GM12891 (cell line): ENCODE data around the gene TRIP12.

Source experiments
- POLR2A ChIP-seq: IDR thresholded peaks from 2 replicates; pipeline ENCODE4 v1.6.1; 2011; ENCODE audit warnings: low read depth, low read length, control low read depth
- POLR2AphosphoS5 ChIP-seq: IDR thresholded peaks from 2 replicates; pipeline ENCODE4 v1.6.1; 2011; ENCODE audit warnings: low read depth, low read length, control low read depth
- TAF1 ChIP-seq: IDR thresholded peaks from 2 replicates; pipeline ENCODE4 v1.6.1; 2011; ENCODE audit warnings: low read depth, low read length, control low read depth

GRCh38 chr2:229836847-229837246 lies 85.0 kb downstream of the TRIP12 start:
- no peak for TF ChIP-seq POLR2AphosphoS5
- TF ChIP-seq POLR2A: no peak
- TF ChIP-seq TAF1: no peak
